ENCODE results near the gene MRPL10. TPM values are rescaled to one million over a fixed set of nuclear protein-coding genes. Genes with fewer than 3 reads are reported as not detected.

Gene MRPL10
- total RNA-seq, 1 experiment from 2014 or later = 67.2 TPM

DNA sequence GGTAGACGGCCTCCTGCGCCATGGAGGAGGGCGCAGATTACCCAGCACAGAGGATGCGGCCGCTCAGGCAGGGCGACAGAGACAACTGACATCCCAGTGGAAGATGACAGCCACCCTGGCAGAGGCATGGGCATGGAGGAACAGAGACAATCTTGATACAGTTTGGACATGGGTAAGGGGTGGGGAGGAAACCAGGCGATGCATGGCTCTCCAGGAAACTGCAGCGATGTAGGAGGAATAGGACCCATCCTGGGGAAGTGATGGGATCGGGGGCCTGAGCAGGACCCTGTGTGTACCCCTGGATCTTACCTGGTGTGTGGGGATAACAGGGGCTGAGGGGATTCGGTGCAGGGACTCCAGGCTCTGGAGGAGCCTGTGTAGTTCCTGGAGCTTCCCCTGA lies 14.4 kb downstream of the MRPL10 start:
- no peak overlapping the region for H2BK5ac ChIP-seq (ENCODE audit: insufficient read length, low read length)
- no peak overlapping the region for H3K27ac ChIP-seq (ENCODE audit: insufficient read length, low read depth, low read length)
- Mint-ChIP-seq H3K4me1 (peaks cover 11 to 12% of the 10 kb centered on the region in 2 experiments), H3K27ac (peak overlapping the region in 1 of 3 experiments; percentile 59; a peak in 1 of 7 replicates), H3K9me3 (no peaks in the 10 kb centered on the region; a peak in 1 of 5 replicates), H3K36me3 (ENCODE audit: insufficient read depth in 1 of 3, low read depth in 3 of 3) (peaks cover 0 to 10% (median 0%) of the 10 kb centered on the region in 3 experiments; a peak in 3 of 7 replicates), H3K4me3 (no peak overlapping the region), H3K27me3 (ENCODE audit: low read depth) (no peaks in the 10 kb centered on the region)
- no peak overlapping the region for H4K91ac ChIP-seq (ENCODE audit: insufficient read length, low read depth, low read length)
- no peak overlapping the region for H2AFZ ChIP-seq (ENCODE audit: low read length)
- no peak overlapping the region for H3T11ph ChIP-seq (ENCODE audit: low read length)
- no peak overlapping the region for H4K5ac ChIP-seq (ENCODE audit: insufficient read length, low read depth, low read length)
- TF ChIP-seq CTCF (conservative IDR thresholded peaks at IDR 0.05) = no peak
- no peaks in the 10 kb centered on the region; the same call in 1 of the 2 replicates for H3K79me2 ChIP-seq (ENCODE audit: insufficient read depth, low read length)
- no peak for DNase-seq
- no peaks in the 10 kb centered on the region for H4K20me1 ChIP-seq (ENCODE audit: control insufficient read depth, insufficient read depth, insufficient read length)
- H3K9me3 ChIP-seq (ENCODE audit: control insufficient read depth, low read depth, low read length) = no peaks in the 10 kb centered on the region
- H3K23ac ChIP-seq (ENCODE audit: insufficient read length, low read depth, low read length) = no peak overlapping the region
- H3K18ac ChIP-seq (ENCODE audit: insufficient read length, low read depth, low read length) = no peak overlapping the region
- no peak overlapping the region for H2BK120ac ChIP-seq (ENCODE audit: low read depth, low read length, poor library complexity, severe bottlenecking)
- no peak overlapping the region for H2AK5ac ChIP-seq (ENCODE audit: insufficient read length, low read length)
- H2BK20ac ChIP-seq (ENCODE audit: low read depth, low read length, poor library complexity, severe bottlenecking) = no peak overlapping the region
- no peak overlapping the region for H3K56ac ChIP-seq (ENCODE audit: insufficient read length, low read depth, low read length)
- no peaks in the 10 kb centered on the region for H3K27me3 ChIP-seq (ENCODE audit: insufficient read depth, low read length)
- H2BK12ac ChIP-seq (ENCODE audit: insufficient read length, low read depth, low read length) = no peak overlapping the region
- no peak overlapping the region for H3K4ac ChIP-seq (ENCODE audit: low read depth, low read length)
- no peak overlapping the region for H2BK15ac ChIP-seq (ENCODE audit: low read depth, low read length)
- H3K4me2 ChIP-seq (ENCODE audit: insufficient read depth, insufficient read length, low read length) = no peak overlapping the region
- no peaks in the 10 kb centered on the region for H3K4me1 ChIP-seq (ENCODE audit: insufficient read depth, low read length)
- no peak overlapping the region for H4K8ac ChIP-seq (replicated peaks; ENCODE audit: insufficient read length, low read depth, low read length)
- peaks cover 7% of the 10 kb centered on the region for H3K23me2 ChIP-seq (ENCODE audit: insufficient read length, low read depth, low read length, poor library complexity, severe bottlenecking)
- no peaks in the 10 kb centered on the region for H3K79me1 ChIP-seq (ENCODE audit: insufficient read depth, low read depth, low read length, poor library complexity, severe bottlenecking)
- H3K14ac ChIP-seq (ENCODE audit: insufficient read depth, low read length) = no peak overlapping the region
- H3K9ac ChIP-seq (ENCODE audit: extremely low read depth, insufficient read length, low read length) = no peak overlapping the region
- no CpG with 5 or more reads among the region's 10 CpGs for WGBS (ENCODE audit: extremely low coverage, insufficient read length, low lambda C conversion rate)

All from H9 (cell line).